AG09309 (cell line): Measurements from ENCODE around the gene DISP3.
A peak's percentile ranks its signal among the peaks of the same experiment; 100 is the strongest.

Experiments
- DNase-seq: peaks from one replicate; pipeline ENCODE4 v3.0.0-alpha.2; 2010; ENCODE audit warnings: low read depth
- H3K4me3 ChIP-seq: 2 replicates; pipeline ENCODE4 v1.5.1; 2011; ENCODE audit warnings: mild to moderate bottlenecking, low read depth, low read length, moderate library complexity; ENCODE audit not compliant: control insufficient read depth
- CTCF ChIP-seq: IDR thresholded peaks from 2 replicates; pipeline ENCODE4 v1.5.1; 2011; ENCODE audit warnings: mild to moderate bottlenecking, low read depth, low read length, inconsistent platforms; ENCODE audit not compliant: insufficient read depth, control insufficient read depth; ENCODE audit errors: missing control alignments

DISP3 gene

GRCh38 chr1:11478571-11479374, at the start of gene DISP3:
Gene DISP3 (plus strand): TSS chr1:11479155. CDS start chr1:11500993, 21,838 bp downstream.
- TF ChIP-seq CTCF: peak; percentile 45
- peak within 1 kb of the TSS; percentile 55 for H3K4me3 ChIP-seq
- DNase-seq: no peak

GRCh38 chr1:11429226-11429625, 49.7 kb upstream of the DISP3 start:
- no peak for DNase-seq
- TF ChIP-seq CTCF: no peak
- no peak overlapping the region for H3K4me3 ChIP-seq

GRCh38 chr1:11429935-11430334, 49.0 kb upstream of the DISP3 start:
- no peak for TF ChIP-seq CTCF
- no peak for DNase-seq
- no peak overlapping the region for H3K4me3 ChIP-seq

- H3K4me3 ChIP-seq: no peak overlapping the region
- DNase-seq: no peak
- TF ChIP-seq CTCF: no peak
Observed at GRCh38 chr1:11431941-11432507, 46.9 kb upstream of the DISP3 start.

- TF ChIP-seq CTCF: no peak
- H3K4me3 ChIP-seq: no peak overlapping the region
- no peak for DNase-seq
Observed at GRCh38 chr1:11432526-11432925, 46.4 kb upstream of the DISP3 start.

- no peak for TF ChIP-seq CTCF
- no peak overlapping the region for H3K4me3 ChIP-seq
- no peak for DNase-seq
Observed at GRCh38 chr1:11434501-11434900, 44.5 kb upstream of the DISP3 start.

GRCh38 chr1:11434926-11435325, 44.0 kb upstream of the DISP3 start:
- no peak for DNase-seq
- no peak overlapping the region for H3K4me3 ChIP-seq
- no peak for TF ChIP-seq CTCF
